ENCODE data around the gene RASL10B.

DNA sequence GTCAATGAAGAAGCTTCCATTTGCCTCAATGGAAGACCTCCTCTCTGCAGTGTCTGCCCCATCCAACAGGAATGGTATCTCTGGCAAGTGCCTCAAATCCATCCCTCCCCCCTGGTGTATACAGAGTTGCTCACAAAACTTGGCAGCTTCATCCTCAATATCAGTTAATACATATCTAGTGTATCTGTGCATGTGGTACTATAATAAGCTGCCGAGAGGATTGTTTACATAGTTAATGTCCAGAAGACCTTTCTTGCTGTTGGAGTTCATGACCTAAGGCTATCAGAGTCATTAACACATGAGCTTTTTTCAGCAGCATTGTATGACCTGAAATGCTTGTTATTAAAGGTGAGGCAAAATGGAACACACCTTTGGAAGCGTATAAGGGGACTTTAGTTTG, 14.0 kb upstream of the RASL10B start:
- TF ChIP-seq ISL1 (CRISPR knock-in tag; IDR thresholded peaks at IDR 0.05) = no peak
- no peak for TF ChIP-seq RARB (CRISPR knock-in tag; IDR thresholded peaks at IDR 0.05)
- TF ChIP-seq, protein P1, sequence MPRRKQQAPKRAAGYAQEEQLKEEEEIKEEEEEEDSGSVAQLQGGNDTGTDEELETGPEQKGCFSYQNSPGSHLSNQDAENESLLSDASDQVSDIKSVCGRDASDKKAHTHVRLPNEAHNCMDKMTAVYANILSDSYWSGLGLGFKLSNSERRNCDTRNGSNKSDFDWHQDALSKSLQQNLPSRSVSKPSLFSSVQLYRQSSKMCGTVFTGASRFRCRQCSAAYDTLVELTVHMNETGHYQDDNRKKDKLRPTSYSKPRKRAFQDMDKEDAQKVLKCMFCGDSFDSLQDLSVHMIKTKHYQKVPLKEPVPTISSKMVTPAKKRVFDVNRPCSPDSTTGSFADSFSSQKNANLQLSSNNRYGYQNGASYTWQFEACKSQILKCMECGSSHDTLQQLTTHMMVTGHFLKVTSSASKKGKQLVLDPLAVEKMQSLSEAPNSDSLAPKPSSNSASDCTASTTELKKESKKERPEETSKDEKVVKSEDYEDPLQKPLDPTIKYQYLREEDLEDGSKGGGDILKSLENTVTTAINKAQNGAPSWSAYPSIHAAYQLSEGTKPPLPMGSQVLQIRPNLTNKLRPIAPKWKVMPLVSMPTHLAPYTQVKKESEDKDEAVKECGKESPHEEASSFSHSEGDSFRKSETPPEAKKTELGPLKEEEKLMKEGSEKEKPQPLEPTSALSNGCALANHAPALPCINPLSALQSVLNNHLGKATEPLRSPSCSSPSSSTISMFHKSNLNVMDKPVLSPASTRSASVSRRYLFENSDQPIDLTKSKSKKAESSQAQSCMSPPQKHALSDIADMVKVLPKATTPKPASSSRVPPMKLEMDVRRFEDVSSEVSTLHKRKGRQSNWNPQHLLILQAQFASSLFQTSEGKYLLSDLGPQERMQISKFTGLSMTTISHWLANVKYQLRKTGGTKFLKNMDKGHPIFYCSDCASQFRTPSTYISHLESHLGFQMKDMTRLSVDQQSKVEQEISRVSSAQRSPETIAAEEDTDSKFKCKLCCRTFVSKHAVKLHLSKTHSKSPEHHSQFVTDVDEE (CRISPR knock-in tag; IDR thresholded peaks at IDR 0.05) = peak; percentile 69
- no peak for TF ChIP-seq CREB5 (CRISPR knock-in tag; IDR thresholded peaks at IDR 0.05; ENCODE audit: low read depth)
- TF ChIP-seq, protein P2, sequence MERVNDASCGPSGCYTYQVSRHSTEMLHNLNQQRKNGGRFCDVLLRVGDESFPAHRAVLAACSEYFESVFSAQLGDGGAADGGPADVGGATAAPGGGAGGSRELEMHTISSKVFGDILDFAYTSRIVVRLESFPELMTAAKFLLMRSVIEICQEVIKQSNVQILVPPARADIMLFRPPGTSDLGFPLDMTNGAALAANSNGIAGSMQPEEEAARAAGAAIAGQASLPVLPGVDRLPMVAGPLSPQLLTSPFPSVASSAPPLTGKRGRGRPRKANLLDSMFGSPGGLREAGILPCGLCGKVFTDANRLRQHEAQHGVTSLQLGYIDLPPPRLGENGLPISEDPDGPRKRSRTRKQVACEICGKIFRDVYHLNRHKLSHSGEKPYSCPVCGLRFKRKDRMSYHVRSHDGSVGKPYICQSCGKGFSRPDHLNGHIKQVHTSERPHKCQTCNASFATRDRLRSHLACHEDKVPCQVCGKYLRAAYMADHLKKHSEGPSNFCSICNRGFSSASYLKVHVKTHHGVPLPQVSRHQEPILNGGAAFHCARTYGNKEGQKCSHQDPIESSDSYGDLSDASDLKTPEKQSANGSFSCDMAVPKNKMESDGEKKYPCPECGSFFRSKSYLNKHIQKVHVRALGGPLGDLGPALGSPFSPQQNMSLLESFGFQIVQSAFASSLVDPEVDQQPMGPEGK (CRISPR knock-in tag; IDR thresholded peaks at IDR 0.05; ENCODE audit: borderline replicate concordance) = no peak
- no peak for TF ChIP-seq ARNTL (CRISPR knock-in tag; IDR thresholded peaks at IDR 0.05; ENCODE audit: borderline replicate concordance, low read depth)
- no peak for TF ChIP-seq GLIS3 (CRISPR knock-in tag; IDR thresholded peaks at IDR 0.05)
- no peak for TF ChIP-seq ZNF8 (CRISPR knock-in tag; IDR thresholded peaks at IDR 0.05)
- no peak for TF ChIP-seq SNAI2 (CRISPR knock-in tag; IDR thresholded peaks at IDR 0.05)
- TF ChIP-seq CSDC2 (CRISPR knock-in tag; IDR thresholded peaks at IDR 0.05) = no peak
- TF ChIP-seq OSR1 (CRISPR knock-in tag; IDR thresholded peaks at IDR 0.05) = no peak
- TF ChIP-seq, protein P3, sequence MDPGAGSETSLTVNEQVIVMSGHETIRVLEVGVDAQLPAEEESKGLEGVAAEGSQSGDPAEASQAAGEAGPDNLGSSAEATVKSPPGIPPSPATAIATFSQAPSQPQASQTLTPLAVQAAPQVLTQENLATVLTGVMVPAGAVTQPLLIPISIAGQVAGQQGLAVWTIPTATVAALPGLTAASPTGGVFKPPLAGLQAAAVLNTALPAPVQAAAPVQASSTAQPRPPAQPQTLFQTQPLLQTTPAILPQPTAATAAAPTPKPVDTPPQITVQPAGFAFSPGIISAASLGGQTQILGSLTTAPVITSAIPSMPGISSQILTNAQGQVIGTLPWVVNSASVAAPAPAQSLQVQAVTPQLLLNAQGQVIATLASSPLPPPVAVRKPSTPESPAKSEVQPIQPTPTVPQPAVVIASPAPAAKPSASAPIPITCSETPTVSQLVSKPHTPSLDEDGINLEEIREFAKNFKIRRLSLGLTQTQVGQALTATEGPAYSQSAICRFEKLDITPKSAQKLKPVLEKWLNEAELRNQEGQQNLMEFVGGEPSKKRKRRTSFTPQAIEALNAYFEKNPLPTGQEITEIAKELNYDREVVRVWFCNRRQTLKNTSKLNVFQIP (CRISPR knock-in tag; IDR thresholded peaks at IDR 0.05; ENCODE audit: borderline replicate concordance, low read depth) = no peak
